Activated T-cell treated with anti-CD3 and anti-CD28 coated beads for 48 hours (primary cell): ENCODE measurements around the gene POLRMT.
A peak's percentile ranks its signal among the peaks of the same experiment; 100 is the strongest.
"Not testable (repeated sequence)": the region's sequence is repeated elsewhere in the genome, so short reads cannot be mapped to it uniquely, and the experiment has no call there.

Experiments used
- DNase-seq: peaks from one replicate; pipeline ENCODE4 v3.0.0-alpha.2; 2020; ENCODE audit warnings: low read depth

The POLRMT gene

DNA sequence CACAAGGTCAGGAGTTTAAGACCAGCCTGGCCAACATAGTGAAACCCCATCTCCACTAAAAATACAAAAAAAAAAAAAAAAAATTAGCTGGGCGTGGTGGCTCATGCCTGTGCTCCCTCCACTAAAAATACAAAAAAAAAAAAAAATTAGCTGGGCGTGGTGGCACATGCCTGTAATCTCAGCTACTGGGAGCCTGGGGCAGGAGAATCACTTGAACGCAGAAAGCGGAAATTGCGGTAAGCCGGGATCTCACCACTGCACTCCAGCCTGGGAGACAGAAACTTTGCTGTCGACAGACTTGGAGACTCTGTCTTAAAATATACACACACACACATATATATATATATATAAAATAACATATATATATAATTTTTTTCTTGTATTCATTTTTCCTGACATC lies 6.8 kb downstream of the POLRMT start:
- DNase-seq, result not testable (repeated sequence)

GRCh38 chr19:625257-625656 lies 8.1 kb downstream of the POLRMT start:
- DNase-seq, result no peak

- DNase-seq, result no peak
These were observed 8.8 kb downstream of the POLRMT start for GRCh38 chr19:624433-625109.

- DNase-seq, result no peak
These were observed 9.4 kb downstream of the POLRMT start for GRCh38 chr19:623974-624373.

DNA sequence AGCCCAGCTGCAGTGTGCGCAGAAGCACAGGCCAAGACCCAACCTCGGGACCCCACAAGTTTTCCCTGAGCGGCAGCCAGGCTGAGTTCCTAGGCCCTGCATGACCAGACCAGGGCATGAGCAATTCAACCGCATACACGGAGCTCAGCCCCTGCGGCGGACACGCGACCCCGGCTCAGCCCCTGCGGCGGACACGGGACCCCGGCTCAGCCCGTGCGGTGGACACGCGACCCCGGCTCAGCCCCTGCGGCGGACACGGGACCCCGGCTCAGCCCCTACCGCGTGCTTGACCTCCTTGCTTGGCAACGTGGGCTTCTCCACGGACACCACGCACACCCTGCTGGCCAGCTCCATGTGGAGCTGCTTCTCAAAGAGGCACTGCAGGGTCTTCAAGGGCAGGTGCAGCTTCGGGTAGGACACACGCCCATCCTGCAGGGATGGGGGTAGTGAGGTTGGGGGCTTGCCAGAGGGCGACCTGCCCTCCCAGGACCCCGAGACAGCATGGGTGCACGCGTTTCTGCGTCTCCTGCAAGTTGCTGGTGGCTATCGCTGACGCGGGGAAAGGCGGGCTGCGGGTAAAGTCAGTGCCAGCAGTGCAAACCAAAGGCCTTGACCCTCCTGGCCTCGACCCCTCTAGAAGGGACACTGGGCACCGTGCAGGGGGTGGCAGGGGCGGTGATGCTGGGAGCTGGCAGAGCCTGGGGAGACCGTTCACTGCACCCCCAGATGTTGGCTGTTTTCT lies 10.0 kb downstream of the POLRMT start:
- DNase-seq, result no peak

DNA sequence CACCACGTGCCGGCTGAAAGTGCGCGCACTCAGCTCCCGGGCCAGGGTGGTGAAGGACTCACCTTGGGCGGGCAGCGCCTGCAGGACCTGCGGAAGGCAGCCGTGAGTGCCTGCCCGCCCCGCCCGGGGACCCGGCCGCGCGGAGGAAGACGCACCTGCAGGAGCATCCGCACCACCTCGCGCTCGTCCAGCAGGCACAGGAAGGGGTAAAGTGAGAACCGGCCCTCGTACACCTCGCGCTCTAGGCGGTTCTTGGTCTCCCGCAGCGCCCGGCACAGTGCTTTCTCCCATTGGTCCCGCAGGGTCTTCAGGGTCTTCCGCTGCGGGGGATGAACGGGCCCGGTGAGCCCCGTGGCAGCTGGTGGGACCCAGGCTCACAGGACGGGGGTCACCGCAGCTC lies 10.7 kb downstream of the POLRMT start:
- DNase-seq, result no peak

DNA sequence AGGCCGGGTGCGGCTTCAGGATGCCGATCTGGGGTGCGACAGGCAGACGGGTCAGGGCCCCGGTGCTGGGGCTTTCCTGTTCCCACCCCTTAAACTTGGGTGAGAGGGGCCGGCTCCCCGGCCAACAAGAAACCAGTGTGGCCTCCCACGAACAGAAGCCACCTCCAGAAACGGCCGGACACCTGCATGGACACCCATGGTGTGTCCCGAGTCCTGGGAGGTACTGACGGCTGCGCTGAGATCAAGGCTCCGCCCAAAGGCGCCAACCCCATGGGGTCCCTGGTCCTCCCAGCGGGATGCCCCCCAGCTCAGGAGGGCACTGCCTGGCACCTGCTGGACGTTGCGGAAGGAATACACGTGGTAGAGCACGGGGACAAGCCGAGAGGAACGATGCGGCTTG lies 11.5 kb downstream of the POLRMT start:
- no peak for DNase-seq

DNA sequence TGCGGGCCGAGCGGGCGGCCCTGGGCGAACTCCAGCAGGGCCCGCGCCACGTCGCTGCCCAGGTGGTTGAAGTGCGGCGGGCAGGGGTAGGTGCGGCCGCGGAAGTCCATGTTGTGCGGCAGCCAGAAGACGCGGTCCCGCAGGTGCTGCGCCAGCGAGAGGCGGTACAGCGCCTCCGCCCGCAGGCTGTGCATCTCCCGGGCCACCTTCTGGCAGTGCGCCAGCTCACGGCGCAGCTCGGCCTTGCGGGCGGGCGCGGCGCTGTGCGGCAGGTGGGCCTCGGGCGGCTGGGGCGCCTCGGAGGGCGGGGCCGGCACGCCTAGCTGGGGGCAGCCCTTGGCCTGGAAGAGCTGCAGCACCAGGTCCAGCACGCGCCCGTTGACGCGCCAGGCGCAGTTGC lies 12.1 kb downstream of the POLRMT start:
- DNase-seq, result not testable (repeated sequence)

DNA sequence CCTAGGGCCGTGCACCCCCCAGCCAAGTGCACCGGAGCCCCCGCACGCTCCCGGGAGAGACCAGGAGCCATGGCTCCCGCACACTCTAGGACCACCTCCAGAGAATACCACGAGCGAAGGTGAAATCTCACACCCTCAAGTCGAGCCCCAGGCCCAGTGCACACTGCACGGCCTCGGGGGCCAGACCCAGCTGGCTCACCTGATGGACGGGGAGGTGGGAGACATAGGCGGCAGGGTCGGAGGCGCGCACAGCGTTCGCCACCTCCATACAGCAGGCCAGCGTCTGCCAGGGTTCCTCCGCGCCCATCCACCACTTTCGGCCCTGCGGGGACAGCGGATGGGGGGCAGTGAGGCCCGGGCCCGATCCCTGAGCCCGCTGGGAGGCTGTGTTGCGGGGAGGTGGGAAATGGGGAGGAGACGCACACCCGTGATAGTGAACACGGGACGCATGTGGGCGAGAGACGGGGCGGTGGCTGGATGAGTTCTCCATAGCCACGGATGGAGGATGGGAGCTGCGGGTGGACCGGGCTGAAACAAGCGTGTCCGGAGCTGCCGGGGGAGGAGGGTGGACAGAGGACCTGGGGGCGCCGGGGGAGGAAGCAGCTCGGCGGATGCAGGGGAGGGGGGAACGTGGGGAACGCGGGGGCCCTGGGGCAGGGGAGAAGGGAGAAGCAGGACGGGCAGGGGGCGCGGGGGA lies 13.0 kb downstream of the POLRMT start:
- no peak for DNase-seq

- no peak for DNase-seq
These were observed 13.9 kb downstream of the POLRMT start for GRCh38 chr19:619286-620002.

DNA sequence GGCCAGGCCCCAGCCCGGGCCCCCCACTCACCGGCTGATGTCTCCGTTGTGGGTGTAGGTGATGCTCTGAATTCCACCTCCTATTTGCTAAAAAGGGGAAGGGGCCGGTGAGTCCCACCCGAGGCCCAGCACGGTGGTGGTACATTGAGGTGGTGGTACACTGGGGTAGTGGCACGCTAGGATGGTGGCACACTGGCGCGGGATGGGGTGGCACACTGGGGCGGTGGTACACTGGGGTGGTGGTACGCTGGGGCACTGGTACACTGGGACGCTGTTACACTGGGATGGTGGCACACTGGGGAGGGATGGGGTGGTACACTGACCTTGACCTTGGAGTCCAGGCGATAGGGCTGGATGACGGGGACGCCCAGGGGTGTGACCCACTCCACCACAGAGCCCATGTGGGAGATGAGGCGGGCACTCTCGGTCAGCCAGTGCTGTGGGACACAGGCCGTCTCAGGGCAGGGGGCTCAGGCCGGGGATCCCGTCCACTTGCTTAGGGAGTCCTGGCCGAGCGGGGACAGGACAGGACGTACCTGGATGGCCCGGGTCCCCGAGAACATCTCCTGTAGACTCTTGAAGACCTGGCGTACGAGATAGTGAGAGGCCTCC lies 14.6 kb downstream of the POLRMT start:
- DNase-seq, result no peak

DNA sequence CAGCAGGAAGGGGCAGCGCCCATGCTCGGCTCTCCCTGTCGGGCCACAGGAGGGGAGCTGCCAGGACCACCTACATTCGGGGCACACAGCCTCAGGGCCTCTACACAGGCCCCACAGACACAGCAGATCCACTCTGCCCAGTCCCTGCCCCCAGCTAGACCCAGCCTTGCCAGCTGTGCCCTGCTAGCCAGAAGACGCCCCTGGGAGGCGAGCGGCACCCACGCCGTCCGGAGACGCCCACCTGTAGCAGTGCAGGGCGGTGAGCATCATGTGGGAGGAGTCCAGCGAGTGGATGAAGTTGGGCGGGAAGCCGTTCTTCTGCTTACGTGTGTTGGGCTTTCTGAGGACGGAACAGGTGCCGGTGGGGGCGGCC lies 15.1 kb downstream of the POLRMT start:
- no peak for DNase-seq

- DNase-seq, result no peak
These were observed 15.6 kb downstream of the POLRMT start for GRCh38 chr19:617551-618246.

DNA sequence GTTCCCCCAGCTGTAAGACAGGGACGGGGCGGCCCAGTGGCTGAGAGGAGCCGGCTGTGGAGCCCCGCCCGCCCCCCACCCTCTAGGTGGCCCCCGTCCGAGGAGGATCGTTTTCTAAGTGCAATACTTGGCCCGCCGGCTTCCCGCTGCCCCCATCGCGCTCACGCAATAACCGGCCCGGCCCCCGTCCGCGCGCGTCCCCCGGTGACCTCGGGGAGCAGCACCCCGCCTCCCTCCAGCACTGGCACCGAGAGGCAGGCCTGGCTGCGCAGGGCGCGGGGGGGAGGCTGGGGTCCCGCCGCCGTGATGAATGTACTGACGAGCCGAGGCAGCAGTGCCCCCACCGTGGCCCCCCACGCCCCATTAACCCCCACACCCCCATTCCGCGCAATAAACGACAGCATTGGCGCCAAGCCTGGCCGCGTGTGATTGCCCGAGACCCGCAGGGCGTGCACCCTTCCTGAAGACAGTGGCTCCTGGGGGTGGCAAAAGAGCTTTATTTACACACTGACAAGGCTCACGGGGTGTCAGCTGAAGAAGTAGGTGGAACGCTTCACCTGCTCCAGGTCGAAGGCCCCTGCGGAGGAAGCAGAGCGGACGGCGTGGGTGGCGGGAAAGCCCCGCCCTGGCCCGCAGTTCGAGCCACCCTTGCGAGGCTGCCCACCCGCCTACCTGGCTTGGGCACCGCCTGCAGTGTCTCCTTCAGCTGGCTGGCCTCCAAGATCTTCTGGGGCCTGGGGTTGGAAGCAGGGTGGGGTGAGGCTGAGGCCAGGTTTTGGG lies 16.4 kb downstream of the POLRMT start:
- no peak for DNase-seq

- DNase-seq, result no peak
These were observed 17.2 kb downstream of the POLRMT start for GRCh38 chr19:616062-616700.

GRCh38 chr19:615619-616018 lies 17.7 kb downstream of the POLRMT start:
- DNase-seq, result no peak

- DNase-seq, result no peak
These were observed 19.4 kb downstream of the POLRMT start for GRCh38 chr19:613732-614567.

DNA sequence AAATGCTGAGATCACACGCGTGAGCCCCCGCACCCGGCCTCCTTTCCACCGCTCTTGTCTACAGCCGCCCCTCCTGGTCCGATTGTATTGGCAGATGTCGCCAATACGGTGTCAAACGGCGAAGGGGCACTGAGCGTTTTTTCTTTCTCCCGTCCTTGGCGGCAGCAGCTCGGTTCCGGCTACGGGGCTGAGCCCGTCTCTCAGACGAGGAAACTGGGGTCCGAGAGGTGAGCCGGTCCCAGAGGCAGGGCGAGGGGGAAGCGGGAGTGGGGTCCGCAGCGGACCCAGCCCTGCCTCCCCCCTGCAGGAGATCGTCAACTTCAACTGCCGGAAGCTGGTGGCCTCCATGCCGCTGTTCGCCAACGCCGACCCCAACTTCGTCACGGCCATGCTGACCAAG lies 20.4 kb downstream of the POLRMT start:
- no peak for DNase-seq

DNA sequence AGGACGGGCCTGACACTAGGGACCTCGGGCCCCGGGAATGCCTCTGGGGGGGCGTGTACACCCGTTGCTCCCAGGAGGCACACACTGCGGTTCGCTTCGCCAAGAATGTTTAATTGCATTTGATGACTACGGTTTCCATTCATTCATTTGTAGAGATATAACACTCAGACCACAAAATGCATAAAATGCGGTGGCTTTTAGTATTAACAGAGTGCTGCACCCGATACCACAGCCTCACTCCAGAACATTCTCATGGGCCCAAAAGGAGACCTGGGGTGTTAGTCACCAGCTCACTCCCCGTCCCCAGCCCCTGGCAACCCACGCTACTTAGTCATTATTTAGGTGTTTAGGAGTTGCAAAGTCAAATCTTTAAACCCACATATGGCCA lies 21.9 kb downstream of the POLRMT start:
- peak; percentile 68 for DNase-seq
